GM04504 (cell line): ENCODE data around the gene ARHGAP8.
A peak's percentile ranks its signal among the peaks of the same experiment; 100 is the strongest.

ENCODE experiments used
- DNase-seq: peaks from one replicate; pipeline ENCODE4 v3.0.0-alpha.2; 2012; ENCODE audit warnings: low read depth

ARHGAP8 gene

DNA sequence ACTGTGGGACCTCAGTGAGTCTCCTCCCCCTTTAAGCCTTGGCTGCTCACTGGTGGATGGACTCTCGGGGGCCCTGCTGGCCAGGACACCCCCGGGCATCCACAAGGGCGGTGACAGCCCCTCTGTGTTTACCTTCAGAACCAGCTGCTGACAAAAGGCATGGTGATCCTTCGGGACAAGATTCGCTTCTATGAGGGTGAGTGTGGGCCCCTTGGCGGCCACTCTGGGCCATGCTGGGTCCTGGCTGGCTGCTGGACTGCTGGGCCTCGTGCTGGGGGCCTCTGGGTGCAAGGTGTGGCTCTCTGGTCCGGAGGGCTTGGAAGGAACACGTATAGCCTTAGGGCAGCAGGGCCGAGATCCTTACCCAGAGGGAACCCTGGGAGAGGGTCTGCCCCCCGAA is 25.9 kb upstream of the ARHGAP8 start:
- no peak for DNase-seq

DNA sequence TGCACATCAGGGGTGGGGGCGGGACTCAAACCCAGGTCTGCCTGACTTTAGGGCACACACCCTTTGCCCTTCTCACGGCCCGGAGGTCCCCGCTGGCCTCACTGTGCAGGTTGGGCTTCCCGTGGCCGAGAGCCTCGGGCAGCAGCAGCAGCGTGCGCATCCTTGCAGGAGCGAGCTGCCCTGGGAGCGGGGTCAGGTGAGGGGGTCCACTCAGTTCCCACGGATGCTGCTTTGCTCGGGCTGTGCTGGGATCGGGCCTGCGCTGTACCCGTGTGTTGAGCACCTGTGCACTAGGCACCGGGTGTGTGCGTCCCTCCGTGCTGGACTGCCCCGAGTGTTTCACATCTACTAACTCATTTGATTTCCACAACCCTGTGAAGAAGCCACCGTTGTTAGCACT is 25.2 kb upstream of the ARHGAP8 start:
- DNase-seq, result no peak

DNA sequence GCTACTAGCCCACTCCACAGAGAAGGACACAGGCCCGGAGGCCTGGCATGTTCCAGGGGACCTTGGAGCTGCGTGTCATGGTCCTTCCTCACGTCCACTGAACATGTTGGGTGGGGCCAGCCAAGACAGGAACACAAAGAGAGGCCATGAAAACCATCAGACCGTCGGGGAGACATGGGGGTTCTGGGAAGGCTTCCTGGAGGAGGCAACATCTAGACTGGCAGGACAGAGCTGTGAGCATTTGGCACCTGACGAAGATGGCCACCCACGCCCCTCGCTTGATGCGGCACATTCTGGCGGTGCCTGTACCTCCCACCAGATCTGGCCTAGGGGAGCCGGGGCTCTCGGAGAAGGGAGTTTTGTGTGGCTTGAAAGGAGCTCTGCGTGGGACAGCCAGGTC is 24.7 kb upstream of the ARHGAP8 start:
- DNase-seq, result no peak

DNA sequence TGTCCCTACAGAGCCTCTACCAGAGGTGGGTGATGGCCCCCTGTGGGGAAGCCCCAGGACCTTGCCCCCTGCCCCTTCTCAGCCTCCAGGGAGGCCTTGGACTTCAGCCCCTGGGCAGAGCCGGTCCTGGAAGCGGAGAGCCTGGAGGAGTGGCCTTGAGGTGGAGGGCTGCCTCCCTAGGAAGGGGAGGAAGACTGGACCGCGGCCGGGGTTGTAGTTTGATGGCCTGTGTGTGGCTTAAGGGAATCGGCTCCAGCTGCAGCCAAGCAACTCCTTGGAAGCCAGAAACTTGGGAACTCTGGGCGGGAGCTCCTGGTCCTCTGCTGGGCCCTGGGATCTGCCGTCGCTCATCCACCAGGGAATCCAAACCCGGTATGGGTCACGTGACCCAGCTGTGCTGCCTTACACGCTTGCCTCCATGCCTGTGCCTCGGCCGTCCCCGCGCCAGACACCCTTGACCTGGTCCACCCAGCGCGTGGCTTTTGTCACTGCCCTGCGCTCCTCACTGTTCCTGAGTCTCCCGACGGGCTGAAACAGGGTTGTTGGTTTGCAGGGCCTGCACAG is 23.5 kb upstream of the ARHGAP8 start:
- no peak for DNase-seq

DNA sequence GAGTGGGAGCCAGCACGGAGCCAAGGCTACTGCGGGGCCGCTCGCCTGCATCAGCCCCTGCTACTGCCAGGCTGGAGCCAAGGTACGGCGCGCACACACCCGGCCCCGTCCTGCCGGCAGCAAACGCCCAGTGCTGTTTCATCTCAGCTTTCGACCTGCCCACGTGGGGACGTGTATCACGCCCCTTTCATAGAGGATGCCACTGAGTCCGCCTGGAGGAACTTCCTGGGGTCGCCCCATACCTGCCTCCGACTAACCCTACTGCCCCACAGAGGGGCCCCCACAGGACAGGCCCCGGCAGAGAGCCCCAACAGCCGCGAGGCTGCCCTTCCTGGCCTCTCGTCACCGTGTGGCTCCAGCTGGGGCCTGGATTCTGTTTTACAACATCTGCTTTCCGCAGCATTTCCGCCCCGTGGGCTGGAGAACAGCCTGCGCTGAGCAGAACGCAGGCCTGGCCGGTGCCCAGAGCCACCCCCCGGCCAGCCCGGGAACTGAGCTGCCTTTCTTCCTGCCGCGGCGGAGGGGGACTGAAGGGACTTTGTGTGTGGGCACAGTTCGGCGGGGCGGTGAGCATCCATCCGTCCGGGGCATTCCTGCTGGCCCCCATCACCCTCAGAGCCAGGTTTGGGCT is 22.9 kb upstream of the ARHGAP8 start:
- DNase-seq, result peak; percentile 42

DNA sequence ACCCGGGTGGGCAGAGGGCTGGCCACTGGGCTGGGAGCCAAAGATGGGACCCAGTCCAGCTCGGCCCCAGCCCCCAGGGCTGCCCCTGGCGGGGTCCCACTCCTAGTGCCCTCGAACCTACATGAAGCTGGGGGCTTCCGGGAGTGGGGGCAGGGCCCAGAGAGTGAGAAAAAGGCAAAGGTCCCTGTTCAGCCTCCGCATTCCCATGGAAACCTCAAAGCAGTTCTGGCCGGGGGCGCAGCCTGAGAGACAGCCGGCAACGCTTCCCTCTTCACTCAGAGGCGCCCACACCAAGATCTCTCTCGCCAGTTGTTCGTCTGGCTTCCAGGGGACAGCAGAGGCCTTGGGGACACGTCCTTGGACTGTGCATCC is 22.4 kb upstream of the ARHGAP8 start:
- no peak for DNase-seq

DNA sequence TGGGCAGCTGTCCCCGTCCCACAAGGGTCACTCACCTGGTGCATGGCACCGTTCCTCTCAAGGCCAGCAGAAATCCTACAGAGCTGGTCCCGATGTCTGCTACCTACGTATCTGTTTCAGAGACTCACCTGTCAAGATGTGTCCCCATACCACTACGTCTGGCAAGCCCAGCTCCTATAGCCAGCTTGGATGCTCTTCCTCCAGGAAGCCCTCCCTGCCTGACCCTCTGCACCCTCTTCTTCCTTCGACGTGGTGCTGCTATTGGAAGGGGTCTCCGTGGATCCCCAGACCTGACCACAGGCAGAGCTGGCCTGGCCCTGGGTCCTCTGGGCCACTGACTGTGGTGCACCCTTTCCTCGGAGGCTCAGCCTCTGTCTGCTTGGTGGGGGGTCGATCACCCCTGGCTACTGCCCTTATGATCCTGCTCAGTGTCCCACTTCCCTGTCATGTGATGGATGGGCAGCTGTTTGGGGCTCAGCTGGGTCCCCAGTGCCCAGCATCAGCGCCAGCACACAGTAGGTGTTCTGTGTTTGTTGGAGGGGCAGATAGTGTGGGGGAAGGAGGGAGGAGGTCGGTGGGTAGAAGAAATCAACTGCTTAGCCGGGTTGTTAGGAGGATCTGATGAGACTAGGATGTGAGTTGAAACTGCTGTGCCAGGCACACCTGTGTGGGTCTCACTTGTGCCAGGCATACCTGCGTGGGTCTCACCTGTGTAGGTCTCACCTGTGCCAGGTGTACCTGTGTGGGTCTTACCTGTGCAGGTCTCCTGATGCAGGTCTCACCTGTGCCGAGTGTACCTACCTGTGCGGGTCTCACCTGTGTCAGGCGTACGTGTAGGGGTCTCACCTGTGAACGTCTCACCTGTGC is 21.7 kb upstream of the ARHGAP8 start:
- no peak for DNase-seq

DNA sequence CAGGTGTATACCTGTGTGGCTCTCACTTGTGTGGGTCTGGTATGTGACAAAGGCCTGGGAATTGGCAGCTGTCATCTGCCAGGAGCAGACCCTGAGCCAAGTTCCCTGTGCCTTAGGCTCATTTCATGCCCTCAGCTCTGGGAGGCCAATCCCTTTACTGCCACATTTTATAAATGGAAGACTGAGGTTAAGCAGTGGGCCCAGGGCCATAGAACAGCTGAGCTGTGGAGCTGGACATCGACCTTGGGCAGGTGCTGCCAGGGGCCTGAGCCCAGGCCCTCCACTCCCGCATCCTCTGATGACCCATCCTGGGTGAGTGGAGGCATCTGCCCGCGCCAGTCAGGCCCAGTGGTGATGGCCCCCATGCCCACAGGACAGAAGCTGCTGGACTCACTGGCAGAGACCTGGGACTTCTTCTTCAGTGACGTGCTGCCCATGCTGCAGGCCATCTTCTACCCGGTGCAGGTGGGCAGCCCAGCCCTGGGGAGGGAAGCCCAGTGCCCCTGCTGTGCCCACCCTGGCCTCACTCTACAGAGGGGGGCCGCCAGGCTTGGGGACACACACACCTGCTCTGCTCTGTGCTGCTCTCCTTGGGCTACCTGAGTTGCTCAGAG is 20.9 kb upstream of the ARHGAP8 start:
- no peak for DNase-seq

DNA sequence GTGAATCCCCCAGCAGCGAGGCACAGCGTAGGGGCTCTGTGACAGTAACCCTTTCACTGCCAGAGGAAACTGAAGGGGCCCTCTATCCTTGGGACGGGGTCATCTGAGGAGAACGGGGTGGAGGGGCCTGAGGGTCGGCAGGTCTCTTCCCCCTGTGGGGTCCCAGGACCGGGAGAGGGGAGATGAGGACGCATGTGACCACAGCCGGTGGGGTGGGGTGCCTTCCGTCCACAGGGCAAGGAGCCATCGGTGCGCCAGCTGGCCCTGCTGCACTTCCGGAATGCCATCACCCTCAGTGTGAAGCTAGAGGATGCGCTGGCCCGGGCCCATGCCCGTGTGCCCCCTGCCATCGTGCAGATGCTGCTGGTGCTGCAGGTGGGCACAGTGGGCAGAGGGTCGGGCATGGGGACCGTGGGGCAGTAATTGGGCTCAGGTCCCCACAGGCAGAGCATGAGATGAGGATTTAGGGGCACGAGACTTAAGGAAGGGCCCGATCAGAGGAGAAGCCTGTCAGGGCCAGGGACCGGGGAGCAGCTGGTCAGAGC is 20.3 kb upstream of the ARHGAP8 start:
- DNase-seq, result no peak

DNA sequence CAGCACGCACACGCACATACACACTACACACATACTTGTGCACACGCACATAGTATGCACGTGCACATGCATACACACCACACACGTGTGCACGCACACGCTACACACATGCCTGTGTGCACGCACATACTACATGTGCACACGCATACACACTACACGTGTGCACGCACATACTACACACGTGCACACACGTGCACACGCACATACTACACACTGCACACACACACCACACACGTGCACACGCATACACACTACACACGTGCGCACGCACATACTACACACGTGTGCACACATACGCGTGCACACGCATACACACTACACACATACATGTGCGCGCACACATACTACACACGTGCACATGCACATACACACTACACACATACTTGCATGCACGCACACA is 19.7 kb upstream of the ARHGAP8 start:
- DNase-seq, result no peak

DNA sequence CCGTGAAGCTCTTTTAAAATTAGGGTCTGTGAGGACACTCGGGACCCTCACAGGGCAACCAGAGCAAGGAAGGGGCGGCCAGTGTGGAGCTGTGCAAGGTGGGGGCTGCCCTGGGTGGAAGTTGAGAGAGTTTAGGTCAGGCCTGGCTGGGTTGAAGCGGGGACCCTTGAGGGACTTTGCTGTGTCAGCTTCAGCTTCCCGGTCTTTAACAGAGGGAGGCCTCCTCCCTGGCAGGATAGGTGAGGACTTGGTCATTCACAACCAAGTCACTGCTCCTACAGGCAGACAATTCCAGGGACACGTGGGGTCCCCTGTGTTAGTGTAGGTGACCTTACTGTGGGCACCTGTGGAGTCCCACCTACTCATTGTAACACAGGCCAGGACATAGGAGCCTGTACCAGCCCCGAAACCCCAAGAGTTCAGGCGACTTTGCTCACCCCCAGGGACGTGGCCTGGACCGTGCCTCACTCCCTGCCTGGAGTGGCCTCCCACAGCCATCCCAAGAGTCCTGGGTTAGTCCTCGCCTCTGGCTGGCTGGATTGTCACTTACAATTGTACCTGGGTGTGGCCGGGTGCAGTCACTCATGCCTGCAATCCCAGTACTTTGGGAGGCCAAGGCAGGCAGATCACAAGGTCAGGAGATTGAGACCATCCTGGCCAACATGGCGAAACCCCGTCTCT is 18.8 kb upstream of the ARHGAP8 start:
- DNase-seq, result no peak

DNA sequence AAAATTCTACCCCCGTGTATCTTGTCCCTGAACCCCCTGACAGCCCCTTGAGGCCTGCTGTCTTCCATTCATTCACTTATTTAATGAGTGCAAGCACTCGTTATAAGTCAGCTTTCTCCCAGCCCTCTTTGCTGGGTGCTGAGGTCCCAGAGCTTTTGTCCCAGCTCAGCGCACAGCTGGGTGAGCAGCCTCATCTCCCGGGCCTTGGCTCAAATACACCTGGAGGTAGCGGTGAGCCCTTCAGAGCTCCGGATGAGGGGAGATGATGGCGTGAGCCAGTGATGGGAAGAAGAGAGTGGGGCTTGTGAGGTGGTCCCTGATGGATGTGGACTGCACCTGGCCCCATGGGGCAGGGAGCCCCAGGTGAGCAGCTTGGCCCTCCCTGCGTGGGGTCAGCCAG is 18.1 kb upstream of the ARHGAP8 start:
- DNase-seq, result no peak

DNA sequence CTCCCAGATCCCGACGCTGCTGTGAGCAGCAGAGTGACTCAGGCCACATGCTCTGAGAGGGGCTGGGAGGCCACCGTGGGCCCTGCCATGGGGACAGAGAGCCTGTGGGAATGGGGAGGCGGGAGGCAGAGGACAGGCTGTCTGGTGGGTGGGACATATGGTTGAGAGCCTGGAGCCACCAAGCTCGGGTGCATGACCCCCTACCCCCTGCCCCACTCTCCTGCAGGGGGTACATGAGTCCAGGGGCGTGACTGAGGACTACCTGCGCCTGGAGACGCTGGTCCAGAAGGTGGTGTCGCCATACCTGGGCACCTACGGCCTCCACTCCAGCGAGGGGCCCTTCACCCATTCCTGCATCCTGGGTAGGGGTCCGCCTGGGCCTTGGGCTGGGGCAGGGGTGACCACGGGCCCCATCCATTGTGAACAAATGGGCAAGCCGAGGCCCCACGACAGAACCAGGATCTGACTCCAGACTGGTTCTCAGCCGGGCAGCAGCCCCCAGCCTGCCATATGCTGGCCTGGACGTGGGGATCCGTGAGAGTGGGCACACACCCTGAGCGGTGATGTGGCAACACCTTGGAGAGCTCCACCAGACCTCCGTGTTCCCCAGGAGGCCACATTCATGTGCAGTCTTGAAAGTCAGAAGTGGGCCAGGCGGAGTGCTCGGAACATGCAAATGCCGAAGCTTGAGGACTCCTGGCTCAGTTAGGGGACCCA is 17.4 kb upstream of the ARHGAP8 start:
- no peak for DNase-seq

DNA sequence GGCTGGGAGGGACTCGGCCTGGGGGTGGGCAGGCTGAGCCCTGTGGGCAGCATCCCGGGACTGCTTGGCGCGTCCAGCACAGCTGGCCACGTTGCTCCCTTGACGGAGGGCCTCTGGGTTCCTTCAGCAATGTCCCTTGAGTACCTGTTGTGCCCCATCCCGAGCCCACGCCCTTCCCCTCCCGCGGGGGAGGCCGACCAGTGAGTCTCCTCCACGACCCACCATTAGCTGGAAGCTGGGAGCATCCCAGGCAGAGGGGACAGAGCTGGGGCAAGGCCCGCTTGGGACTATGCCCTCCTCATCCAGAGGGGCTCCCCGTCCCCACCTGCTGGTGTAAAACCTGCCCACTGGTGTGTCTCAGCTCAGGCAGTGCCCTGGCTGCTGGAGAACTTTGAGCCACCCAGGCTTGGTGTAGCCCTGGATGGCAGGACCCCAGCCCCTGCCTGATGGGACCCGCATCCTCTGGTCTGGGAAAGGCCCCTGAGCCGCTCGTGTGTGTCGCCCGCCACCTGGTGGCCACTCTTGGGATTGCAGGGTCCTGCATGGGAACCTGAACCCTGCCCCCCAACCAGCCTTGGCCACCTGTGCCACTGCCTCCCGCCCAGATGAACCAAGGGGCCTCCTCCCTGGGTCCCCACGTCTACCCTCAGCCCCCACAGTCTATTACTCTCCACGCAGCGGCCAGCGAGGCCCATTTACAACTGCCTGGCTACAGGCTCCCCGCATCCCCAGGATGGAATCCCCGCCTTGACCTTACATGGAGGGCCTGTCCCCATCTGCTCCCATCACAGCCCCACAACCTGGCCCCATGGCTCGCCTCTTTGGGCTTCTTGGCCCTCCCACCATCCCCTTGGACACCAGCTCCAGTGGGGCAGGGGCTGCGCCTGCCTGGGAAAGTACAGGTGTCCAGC is 16.6 kb upstream of the ARHGAP8 start:
- DNase-seq, result no peak

DNA sequence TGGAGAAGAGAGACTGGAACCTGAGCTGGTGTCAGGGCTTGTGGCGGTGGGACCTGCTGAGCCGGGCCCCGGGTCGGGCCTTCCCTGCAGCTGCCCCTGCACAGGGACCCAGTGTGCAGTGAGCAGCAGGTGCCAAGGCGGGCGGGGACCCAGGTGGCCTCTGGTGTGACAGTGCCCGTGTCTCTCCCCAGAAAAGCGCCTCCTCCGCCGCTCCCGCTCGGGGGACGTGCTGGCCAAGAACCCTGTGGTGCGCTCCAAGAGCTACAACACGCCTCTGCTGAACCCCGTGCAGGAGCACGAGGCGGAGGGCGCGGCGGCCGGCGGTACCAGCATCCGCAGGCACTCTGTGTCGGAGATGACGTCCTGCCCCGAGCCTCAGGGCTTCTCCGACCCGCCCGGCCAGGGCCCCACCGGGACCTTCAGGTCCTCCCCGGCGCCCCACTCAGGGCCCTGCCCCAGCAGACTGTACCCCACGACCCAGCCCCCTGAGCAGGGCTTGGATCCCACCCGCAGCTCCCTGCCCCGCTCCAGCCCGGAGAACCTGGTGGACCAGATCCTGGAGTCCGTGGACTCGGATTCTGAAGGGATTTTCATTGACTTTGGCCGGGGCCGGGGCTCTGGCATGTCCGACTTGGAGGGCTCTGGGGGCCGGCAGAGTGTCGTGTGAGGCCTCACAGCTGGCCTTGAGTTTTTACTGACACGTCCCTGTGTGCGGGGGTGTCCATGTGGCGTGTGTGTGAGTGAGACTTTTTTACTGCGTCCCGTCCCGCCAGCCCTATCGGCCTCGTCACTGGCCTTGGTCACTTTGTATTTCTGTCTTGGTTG is 15.6 kb upstream of the ARHGAP8 start:
- DNase-seq, result no peak

DNA sequence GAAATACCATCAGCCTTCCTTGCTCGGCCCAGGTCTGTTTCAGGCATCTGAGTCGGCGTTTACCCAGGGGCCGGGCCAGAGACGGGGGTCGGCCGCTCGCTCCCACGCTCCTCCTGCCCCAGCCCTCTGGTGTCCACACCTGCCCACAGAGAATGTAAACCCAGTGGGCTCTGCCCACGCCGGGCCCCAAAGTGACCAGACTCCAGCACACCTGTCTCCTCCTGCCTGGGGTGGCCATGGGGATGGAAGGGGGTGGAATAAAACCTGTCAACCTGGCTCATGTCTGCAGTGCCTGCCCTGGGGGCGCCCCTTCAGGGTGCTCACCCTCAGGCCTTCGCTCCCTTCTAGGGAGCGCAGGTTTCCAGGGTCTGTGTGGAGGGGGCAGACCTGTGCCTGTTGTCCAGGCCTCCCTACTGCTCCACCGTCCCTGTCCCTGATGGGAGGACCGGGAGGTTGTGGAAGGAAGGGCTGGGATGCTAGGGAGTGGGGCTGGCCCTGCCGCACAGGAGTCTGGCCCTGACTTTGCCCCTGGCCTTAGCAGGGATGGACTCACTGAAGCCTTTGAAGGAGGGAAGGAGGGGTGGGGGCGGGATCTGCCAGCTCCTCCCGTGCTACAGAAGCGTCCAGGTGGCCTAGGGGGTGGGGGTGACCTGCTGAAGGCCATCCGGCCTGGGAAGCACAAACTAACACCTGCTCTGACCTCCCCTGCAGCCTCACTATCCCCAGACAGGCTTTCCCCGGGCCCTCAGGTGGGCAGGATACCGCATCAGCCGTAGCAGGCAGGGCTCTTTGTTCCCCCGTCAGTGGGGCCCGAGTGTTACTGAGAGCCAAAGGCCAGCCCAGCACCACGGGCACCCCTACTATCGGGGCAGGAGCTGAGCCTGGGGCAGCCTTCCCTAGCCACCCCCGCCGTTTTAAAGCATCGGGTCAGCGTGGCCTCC is 14.7 kb upstream of the ARHGAP8 start:
- no peak for DNase-seq

DNA sequence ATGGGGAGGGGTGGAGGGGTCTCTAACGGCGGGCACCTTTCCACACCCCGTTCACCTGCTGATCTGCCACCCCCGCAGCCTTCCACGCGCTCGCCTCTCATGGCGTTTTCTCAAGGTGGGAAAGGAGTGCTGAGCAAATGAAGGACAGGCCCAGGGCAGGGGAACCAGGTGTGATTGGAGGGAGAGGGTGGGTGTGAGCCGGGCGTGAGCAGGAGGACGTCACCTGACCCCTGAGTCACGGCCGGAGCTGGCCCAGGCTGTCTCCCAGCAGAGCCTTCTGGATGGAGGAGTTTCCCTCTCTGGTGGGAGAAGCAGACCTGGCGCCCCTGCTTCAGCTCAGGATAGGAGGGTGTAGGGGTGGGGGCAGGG is 14.0 kb upstream of the ARHGAP8 start:
- DNase-seq, result no peak

DNA sequence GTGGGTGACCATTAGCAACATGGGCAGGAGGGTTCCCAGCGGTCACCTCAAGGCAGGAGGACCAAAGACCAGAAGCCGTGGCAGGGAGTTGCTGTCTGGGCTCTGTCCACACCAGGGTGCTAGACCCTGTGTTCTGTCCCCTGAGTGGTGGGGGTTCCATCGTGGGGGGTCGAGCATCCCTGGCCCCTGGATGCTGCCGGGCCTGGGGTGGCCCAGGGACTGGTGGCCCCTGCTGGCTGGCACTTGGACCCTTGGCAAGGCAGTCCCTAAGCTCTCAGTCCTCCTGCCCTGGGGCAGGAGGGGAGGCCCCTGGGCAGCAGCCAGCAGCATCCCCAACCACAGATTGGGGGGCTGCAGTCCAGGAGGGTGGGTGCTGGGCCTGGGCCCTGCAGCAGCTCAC is 13.4 kb upstream of the ARHGAP8 start:
- DNase-seq, result no peak
